ENCODE data around the gene ZC3H12D. TPM values are rescaled to one million over a fixed set of nuclear protein-coding genes. Genes with fewer than 3 reads are reported as not detected.
A peak's percentile ranks its signal among the peaks of the same experiment; 100 is the strongest.

Gene ZC3H12D
- polyA plus RNA-seq, 4 donors, result 2.0 to 4.0 (median 3.1) TPM

GRCh38 chr6:149439626-149440025 is 45.2 kb downstream of the ZC3H12D start:
- Histone ChIP-seq H3K9me3 (ENCODE audit: control insufficient read depth in 2 of 2, insufficient read depth in 1 of 2, low read depth in 1 of 2, low read length in 1 of 2) (no peaks in the 10 kb centered on the region), H3K36me3 (ENCODE audit: control insufficient read depth in 3 of 3, insufficient read depth in 2 of 3, low read depth in 1 of 3, low read length in 3 of 3) (no peaks in the 10 kb centered on the region), H3K27me3 (ENCODE audit: control insufficient read depth in 3 of 3, insufficient read depth in 3 of 3, low read length in 3 of 3) (no peaks in the 10 kb centered on the region), H3K4me1 (ENCODE audit: control insufficient read depth in 3 of 3, insufficient read depth in 2 of 3, low read depth in 1 of 3, low read length in 2 of 3) (peaks cover 0 to 10% (median 0%) of the 10 kb centered on the region in 3 donors), H3K27ac (ENCODE audit: low read depth in 1 of 3, low read length in 2 of 3) (no peak overlapping the region), H3K4me3 (ENCODE audit: low read depth in 1 of 3, low read length in 3 of 3) (no peak overlapping the region)
- no peak for FAIRE-seq
- WGBS, 3 donors, result 93 to 95% (median 95%) methylated on average over 1 of the region's 1 CpG
- DNase-seq, result no peak

GRCh38 chr6:149438855-149439254 is 46.0 kb downstream of the ZC3H12D start:
- 76 to 78% (median 77%) methylated on average over 3 of the region's 3 CpGs for WGBS, 3 donors
- Histone ChIP-seq H3K36me3 (ENCODE audit: control insufficient read depth in 3 of 3, insufficient read depth in 2 of 3, low read depth in 1 of 3, low read length in 3 of 3) (no peaks in the 10 kb centered on the region), H3K27ac (ENCODE audit: low read depth in 1 of 3, low read length in 2 of 3) (no peak overlapping the region), H3K4me3 (ENCODE audit: low read depth in 1 of 3, low read length in 3 of 3) (no peak overlapping the region), H3K27me3 (ENCODE audit: control insufficient read depth in 3 of 3, insufficient read depth in 3 of 3, low read length in 3 of 3) (no peaks in the 10 kb centered on the region), H3K4me1 (ENCODE audit: control insufficient read depth in 3 of 3, insufficient read depth in 2 of 3, low read depth in 1 of 3, low read length in 2 of 3) (peaks cover 0 to 10% (median 0%) of the 10 kb centered on the region in 3 donors), H3K9me3 (ENCODE audit: control insufficient read depth in 2 of 2, insufficient read depth in 1 of 2, low read depth in 1 of 2, low read length in 1 of 2) (no peaks in the 10 kb centered on the region)
- FAIRE-seq (no peak), DNase-seq (no peak)

- Histone ChIP-seq H3K27me3 (ENCODE audit: control insufficient read depth in 3 of 3, insufficient read depth in 3 of 3, low read length in 3 of 3) (no peaks in the 10 kb centered on the region), H3K36me3 (ENCODE audit: control insufficient read depth in 3 of 3, insufficient read depth in 2 of 3, low read depth in 1 of 3, low read length in 3 of 3) (no peaks in the 10 kb centered on the region), H3K27ac (ENCODE audit: low read depth in 1 of 3, low read length in 2 of 3) (no peak overlapping the region), H3K4me3 (ENCODE audit: low read depth in 1 of 3, low read length in 3 of 3) (no peak overlapping the region), H3K4me1 (ENCODE audit: control insufficient read depth in 3 of 3, insufficient read depth in 2 of 3, low read depth in 1 of 3, low read length in 2 of 3) (peaks cover 0 to 10% (median 0%) of the 10 kb centered on the region in 3 donors), H3K9me3 (ENCODE audit: control insufficient read depth in 2 of 2, insufficient read depth in 1 of 2, low read depth in 1 of 2, low read length in 1 of 2) (no peaks in the 10 kb centered on the region)
- DNase-seq (no peak), FAIRE-seq (no peak)
- WGBS, 3 donors, result 86 to 87% (median 86%) methylated on average over 3 of the region's 3 CpGs
These were observed 47.6 kb downstream of the ZC3H12D start for GRCh38 chr6:149437212-149437611.

- no peak for DNase-seq
- Histone ChIP-seq H3K4me1 (ENCODE audit: control insufficient read depth in 3 of 3, insufficient read depth in 2 of 3, low read depth in 1 of 3, low read length in 2 of 3) (peaks cover 0 to 9% (median 0%) of the 10 kb centered on the region in 3 donors), H3K4me3 (ENCODE audit: low read depth in 1 of 3, low read length in 3 of 3) (no peak overlapping the region), H3K27me3 (ENCODE audit: control insufficient read depth in 3 of 3, insufficient read depth in 3 of 3, low read length in 3 of 3) (no peaks in the 10 kb centered on the region), H3K36me3 (ENCODE audit: control insufficient read depth in 3 of 3, insufficient read depth in 2 of 3, low read depth in 1 of 3, low read length in 3 of 3) (no peaks in the 10 kb centered on the region), H3K9me3 (ENCODE audit: control insufficient read depth in 2 of 2, insufficient read depth in 1 of 2, low read depth in 1 of 2, low read length in 1 of 2) (no peaks in the 10 kb centered on the region), H3K27ac (ENCODE audit: low read depth in 1 of 3, low read length in 2 of 3) (no peak overlapping the region)
- 91 to 97% (median 96%) methylated on average over 12 of the region's 12 CpGs for WGBS, 3 donors
- no peak for FAIRE-seq
These were observed 48.2 kb downstream of the ZC3H12D start for GRCh38 chr6:149436647-149437046.

GRCh38 chr6:149435919-149436586 is 48.8 kb downstream of the ZC3H12D start:
- FAIRE-seq, result no peak
- no peak for DNase-seq
- WGBS, 3 donors, result 84 to 95% (median 90%) methylated on average over 11 to 13 of the region's 13 CpGs
- no peak overlapping the region for H3K4me3 ChIP-seq (ENCODE audit: low read depth in 1 of 3, low read length in 3 of 3)
- H3K9me3 ChIP-seq (ENCODE audit: control insufficient read depth in 2 of 2, insufficient read depth in 1 of 2, low read depth in 1 of 2, low read length in 1 of 2), result no peaks in the 10 kb centered on the region
- H3K27ac ChIP-seq (ENCODE audit: low read depth in 1 of 3, low read length in 2 of 3), result no peak overlapping the region
- H3K4me1 ChIP-seq (ENCODE audit: control insufficient read depth in 3 of 3, insufficient read depth in 2 of 3, low read depth in 1 of 3, low read length in 2 of 3), result peaks cover 0 to 3% (median 0%) of the 10 kb centered on the region in 3 donors
- no peaks in the 10 kb centered on the region for H3K27me3 ChIP-seq (ENCODE audit: control insufficient read depth in 3 of 3, insufficient read depth in 3 of 3, low read length in 3 of 3)
- H3K36me3 ChIP-seq (ENCODE audit: control insufficient read depth in 3 of 3, insufficient read depth in 2 of 3, low read depth in 1 of 3, low read length in 3 of 3), result no peaks in the 10 kb centered on the region

GRCh38 chr6:149433881-149434280 is 50.9 kb downstream of the ZC3H12D start:
- Histone ChIP-seq H3K4me1 (ENCODE audit: control insufficient read depth in 3 of 3, insufficient read depth in 2 of 3, low read depth in 1 of 3, low read length in 2 of 3) (no peaks in the 10 kb centered on the region), H3K9me3 (ENCODE audit: control insufficient read depth in 2 of 2, insufficient read depth in 1 of 2, low read depth in 1 of 2, low read length in 1 of 2) (no peaks in the 10 kb centered on the region), H3K36me3 (ENCODE audit: control insufficient read depth in 3 of 3, insufficient read depth in 2 of 3, low read depth in 1 of 3, low read length in 3 of 3) (no peaks in the 10 kb centered on the region), H3K27me3 (ENCODE audit: control insufficient read depth in 3 of 3, insufficient read depth in 3 of 3, low read length in 3 of 3) (peaks cover 0 to 3% (median 0%) of the 10 kb centered on the region in 3 donors), H3K27ac (ENCODE audit: low read depth in 1 of 3, low read length in 2 of 3) (no peak overlapping the region), H3K4me3 (ENCODE audit: low read depth in 1 of 3, low read length in 3 of 3) (no peak overlapping the region)
- DNase-seq (no peak), FAIRE-seq (no peak)
- 56 to 79% (median 69%) methylated on average over 1 of the region's 1 CpG for WGBS, 3 donors

- Histone ChIP-seq H3K27me3 (ENCODE audit: control insufficient read depth in 3 of 3, insufficient read depth in 3 of 3, low read length in 3 of 3) (peaks cover 0 to 3% (median 0%) of the 10 kb centered on the region in 3 donors), H3K9me3 (ENCODE audit: control insufficient read depth in 2 of 2, insufficient read depth in 1 of 2, low read depth in 1 of 2, low read length in 1 of 2) (no peaks in the 10 kb centered on the region), H3K27ac (ENCODE audit: low read depth in 1 of 3, low read length in 2 of 3) (no peak overlapping the region), H3K4me1 (ENCODE audit: control insufficient read depth in 3 of 3, insufficient read depth in 2 of 3, low read depth in 1 of 3, low read length in 2 of 3) (no peaks in the 10 kb centered on the region), H3K4me3 (ENCODE audit: low read depth in 1 of 3, low read length in 3 of 3) (no peak overlapping the region), H3K36me3 (ENCODE audit: control insufficient read depth in 3 of 3, insufficient read depth in 2 of 3, low read depth in 1 of 3, low read length in 3 of 3) (no peaks in the 10 kb centered on the region)
- no peak for DNase-seq
- WGBS, 3 donors, result 53 to 70% (median 62%) methylated on average over 2 of the region's 2 CpGs
- no peak for FAIRE-seq
These were observed 51.4 kb downstream of the ZC3H12D start for GRCh38 chr6:149433405-149433804.

- H3K4me1 ChIP-seq (ENCODE audit: control insufficient read depth in 3 of 3, insufficient read depth in 2 of 3, low read depth in 1 of 3, low read length in 2 of 3), result no peaks in the 10 kb centered on the region
- no peak overlapping the region for H3K4me3 ChIP-seq (ENCODE audit: low read depth in 1 of 3, low read length in 3 of 3)
- DNase-seq (peak; percentile 84 to 88), FAIRE-seq (no peak)
- 29 to 36% (median 30%) methylated on average over 19 of the region's 19 CpGs for WGBS, 3 donors
- no peak overlapping the region for H3K27ac ChIP-seq (ENCODE audit: low read depth in 1 of 3, low read length in 2 of 3)
- H3K27me3 ChIP-seq (ENCODE audit: control insufficient read depth in 3 of 3, insufficient read depth in 3 of 3, low read length in 3 of 3), result peaks cover 0 to 3% (median 0%) of the 10 kb centered on the region in 3 donors
- H3K9me3 ChIP-seq (ENCODE audit: control insufficient read depth in 2 of 2, insufficient read depth in 1 of 2, low read depth in 1 of 2, low read length in 1 of 2), result no peaks in the 10 kb centered on the region
- no peaks in the 10 kb centered on the region for H3K36me3 ChIP-seq (ENCODE audit: control insufficient read depth in 3 of 3, insufficient read depth in 2 of 3, low read depth in 1 of 3, low read length in 3 of 3)
These were observed 52.7 kb downstream of the ZC3H12D start for GRCh38 chr6:149431905-149432775.
